G401 (cell line): ENCODE data around the gene DOK6. TPM values are rescaled to one million over a fixed set of nuclear protein-coding genes. Genes with fewer than 3 reads are reported as not detected.
"Not testable (repeated sequence)": the region's sequence is repeated elsewhere in the genome, so short reads cannot be mapped to it uniquely, and the experiment has no call there.

Source experiments
- DNase-seq: peaks from one replicate; pipeline ENCODE4 v3.0.0-alpha.2; 2015; ENCODE audit warnings: low spot score
- in situ Hi-C: cut with HindIII; loops from 2 replicates; pipeline ENCODE4 v1.10.0; 2016; ENCODE audit warnings: low sequenced_read_pairs, mixed read lengths
- total RNA-seq: library from RNA; depleted of rRNA; stranded (reverse); fragments of >200 nt; shearing (Covaris generic); gene quantifications from 2 replicates; pipeline ENCODE4 v1.2.3, GENCODE V29; 2014

Gene DOK6
- total RNA-seq, 1 experiment from 2014 or later = 0.10 TPM

DNA sequence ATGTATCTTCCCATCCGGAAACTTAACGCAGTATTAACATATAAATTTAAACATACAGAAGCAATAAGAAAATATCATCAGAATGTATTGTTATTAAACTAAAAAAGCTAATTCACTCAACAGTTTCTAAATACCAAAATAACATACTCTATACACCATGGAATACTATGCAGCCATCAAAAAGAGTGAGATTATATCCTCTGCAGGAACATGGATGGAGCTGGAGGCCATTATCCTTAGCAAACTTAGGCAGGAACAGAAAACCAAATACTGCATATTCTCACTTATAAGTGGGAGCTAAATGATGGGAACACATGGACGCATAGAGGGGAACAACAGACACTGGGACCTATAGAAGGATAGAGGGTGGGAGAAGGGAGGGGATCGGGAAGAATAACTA lies 419.9 kb downstream of the DOK6 start:
- no peak for DNase-seq
- in situ Hi-C loops = no loop called here

DNA sequence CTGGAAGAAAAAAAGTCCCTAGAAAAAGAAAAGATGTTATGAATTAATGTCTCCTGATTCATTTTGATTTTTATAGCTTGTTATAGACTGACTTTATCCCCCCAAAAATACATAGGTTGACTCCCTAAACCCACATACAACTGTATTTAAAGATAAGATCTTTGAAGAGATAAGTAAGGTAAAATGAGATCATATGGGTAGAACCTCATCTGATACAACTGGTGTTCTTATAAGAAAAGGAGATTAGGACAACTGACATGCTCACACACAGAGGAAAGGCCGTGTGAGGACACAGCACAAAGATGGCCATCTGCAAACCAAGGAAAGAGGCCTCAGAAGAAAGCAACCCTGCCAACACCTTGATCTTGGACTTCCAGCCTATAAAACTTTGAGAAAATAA lies 429.5 kb downstream of the DOK6 start:
- no peak for DNase-seq
- in situ Hi-C loops = no loop called here

DNA sequence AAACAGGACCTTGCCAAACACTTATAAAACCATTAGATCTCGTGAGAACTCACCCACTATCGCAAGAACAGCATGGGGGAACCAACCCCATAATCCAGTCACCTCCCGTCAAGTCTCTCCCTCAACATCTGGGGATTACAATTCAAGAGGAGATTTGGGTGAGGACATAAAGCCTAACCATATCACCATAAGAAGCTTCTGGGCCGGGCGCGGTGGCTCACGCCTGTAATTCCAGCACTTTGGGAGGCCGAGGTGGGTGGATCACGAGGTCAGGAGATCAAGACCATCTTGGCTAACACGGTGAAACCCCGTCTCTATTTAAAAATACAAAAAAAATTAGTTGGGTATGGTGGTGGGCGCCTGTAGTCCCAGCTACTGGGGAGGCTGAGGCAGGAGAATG lies 434.3 kb downstream of the DOK6 start:
- DNase-seq, in situ Hi-C loops: not testable (repeated sequence)

DNA sequence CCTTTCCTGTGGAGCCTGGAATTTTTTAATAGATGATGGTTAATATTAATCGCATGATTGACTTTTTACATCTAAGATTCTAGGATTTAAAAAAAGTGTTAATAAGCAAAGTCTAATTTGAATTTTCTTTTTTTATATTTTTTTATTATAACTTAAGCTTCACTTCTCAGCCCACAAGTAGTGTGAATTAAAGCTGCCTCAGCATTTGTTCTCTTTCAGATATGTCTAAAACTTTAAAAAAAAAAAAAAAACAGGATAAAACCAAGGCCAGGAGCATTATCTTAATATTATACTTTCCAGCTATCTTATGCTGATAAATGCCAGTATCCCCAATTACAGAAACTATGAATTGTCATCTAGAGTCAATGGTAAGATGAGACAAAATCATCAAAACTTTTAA lies 437.3 kb downstream of the DOK6 start:
- in situ Hi-C loops = no loop called here
- DNase-seq = no peak

DNA sequence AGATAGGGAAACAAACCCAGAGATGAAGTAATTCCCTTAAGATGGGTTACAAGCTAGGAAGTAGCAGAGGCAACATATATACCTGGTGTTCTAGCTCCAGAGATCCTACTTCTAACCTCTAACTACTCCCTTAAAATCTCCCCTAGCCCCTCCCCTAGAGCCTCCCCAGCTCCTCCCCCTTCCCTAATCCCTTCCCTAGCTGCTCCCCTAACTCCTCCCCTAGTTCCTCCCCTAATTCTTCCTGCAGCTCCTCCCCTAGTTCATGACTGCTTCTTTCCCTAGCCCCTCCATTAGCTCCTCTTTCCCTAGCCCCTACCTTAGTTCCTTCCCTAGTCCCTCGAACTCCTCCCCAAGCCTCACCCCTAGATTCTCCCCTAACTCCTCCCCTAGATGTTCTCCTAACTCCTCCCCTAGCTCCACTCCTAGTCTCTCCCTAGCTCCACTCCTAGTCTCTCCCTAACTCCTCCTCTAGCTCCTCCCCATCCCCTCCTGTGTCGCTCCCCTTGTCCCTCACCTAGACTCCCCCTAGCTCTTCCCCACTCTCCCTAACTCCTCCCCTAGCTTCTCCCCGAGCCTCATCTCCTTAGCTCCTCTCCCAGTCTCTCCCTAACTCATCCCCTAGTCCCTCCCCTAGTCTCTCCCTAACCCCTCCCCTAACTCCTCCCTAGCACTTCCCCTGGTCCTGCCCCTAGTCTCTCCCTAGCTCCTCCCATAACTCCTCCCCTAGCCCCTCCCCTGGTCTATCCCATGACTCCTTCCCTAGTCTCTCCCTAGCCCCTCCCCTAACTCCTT lies 438.1 kb downstream of the DOK6 start:
- peak; percentile 22 for DNase-seq
- in situ Hi-C loops = no loop called here

DNA sequence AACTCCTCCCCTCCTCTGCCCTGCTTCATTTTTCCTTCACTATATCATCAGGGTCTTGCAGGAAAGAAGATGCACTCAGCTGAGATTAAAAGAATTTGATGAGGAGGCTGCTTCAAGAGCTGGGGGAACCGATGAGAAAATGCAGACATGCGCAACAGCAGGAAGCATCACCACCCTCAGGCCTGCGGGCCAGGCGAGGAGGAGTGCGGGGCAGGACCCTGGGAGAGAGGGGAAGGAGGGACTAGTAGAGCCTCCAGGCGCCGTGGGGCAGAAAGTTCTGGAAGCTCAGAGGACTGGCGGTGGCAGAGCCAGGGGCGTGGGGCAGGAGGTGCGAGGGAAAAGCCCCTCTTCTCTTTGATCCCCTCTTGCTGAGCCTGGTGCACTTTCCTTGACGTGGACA lies 438.8 kb downstream of the DOK6 start:
- in situ Hi-C loops = no loop called here
- peak; percentile 10 for DNase-seq

DNA sequence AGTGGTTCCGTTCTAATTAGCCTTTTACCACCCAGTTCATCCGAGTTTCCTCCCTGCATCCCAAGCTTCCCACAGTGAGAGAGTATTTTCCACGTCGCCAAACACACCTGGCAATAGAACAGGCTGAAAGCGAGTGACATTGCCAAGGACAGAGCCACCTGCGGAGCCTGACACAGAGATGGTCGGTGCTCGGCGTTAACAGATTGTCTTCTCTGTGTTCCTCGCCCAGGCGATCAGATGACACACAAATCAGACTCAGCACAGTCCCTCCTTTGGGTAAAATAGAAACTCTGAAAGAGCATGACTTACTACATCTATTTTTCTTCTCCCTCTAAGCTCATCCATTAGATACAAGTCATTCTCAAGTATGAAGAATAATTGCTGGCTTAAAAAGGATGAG lies 439.3 kb downstream of the DOK6 start:
- in situ Hi-C loops = no loop called here
- DNase-seq = peak; percentile 97

DNA sequence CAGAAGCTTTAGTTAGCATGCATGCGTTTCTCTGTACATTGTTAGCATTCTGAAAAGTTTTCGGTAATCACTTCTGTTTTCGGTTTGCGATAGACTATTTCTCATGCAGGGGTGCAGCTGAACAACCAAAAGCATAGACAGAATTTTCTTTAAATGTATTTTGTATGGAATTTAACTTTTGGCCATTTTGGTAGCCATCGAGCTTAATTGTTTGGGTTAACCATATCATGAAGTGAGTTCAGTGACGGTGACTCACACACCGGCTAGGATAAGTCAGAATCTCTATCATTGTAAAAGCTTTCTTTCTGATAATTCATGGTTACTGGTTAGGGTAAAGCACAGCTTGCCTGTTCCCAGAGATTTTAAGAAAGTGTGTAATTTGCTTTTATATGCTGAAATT lies 439.8 kb downstream of the DOK6 start:
- in situ Hi-C loops = no loop called here
- DNase-seq = no peak

DNA sequence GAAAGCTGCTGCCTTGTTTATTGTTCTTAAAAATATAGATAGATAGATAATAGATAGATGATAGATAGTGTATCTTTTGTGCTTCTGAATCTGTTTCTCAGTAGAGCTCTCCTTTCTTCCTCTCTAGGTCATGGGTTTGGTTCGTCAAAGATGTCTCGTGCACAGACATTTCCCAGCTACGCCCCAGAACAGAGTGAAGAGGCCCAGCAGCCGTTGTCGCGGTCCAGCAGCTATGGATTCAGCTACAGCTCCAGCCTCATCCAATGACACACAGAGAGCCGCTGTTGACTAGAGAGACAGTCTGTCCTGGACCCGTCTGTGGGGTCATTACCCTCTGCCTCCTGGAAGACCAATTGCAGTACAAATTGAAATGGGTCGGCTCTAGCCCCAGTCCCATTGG lies 440.4 kb downstream of the DOK6 start:
- DNase-seq = no peak
- in situ Hi-C loops = no loop called here

DNA sequence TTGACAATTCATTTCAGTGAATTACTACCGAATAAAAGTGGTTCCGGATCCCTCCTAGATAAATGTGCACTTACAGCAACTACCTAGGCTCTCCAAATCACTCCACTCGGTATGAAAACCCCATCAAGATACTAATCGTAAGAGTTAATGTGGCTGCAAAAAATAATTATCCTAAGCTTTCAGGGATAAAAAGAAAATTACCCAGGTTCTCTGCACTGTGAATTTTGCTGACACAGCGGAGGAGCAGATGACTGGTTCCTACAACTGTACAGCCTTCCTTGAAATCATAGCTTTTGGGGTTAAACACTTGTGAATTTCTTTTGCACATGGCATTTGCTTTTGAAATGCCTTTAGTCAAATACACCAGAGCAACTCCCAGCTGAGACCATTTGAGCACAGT lies 442.3 kb downstream of the DOK6 start:
- in situ Hi-C loops = no loop called here

DNA sequence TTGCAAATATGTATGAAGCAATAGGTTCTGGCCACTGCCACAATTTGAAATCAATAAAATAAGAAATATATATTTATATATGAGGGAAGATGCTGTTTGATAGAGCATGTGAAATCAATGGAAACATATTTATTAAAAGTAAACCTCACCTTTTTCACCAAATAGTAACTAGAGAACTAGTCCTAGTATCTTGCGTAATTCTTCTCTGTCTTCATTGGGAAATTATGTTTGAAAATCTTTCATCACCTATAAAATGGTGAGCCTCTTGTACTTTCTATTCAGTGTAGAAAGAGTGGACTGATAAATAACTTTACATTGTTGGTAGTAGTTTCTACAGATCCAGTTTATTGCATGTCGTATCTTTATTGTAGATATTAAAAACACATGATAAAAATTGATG lies 444.0 kb downstream of the DOK6 start:
- in situ Hi-C loops = no loop called here
- DNase-seq = no peak

More for the DNA sequence above, 442.3 kb downstream of the DOK6 start:
- DNase-seq = no peak

DNA sequence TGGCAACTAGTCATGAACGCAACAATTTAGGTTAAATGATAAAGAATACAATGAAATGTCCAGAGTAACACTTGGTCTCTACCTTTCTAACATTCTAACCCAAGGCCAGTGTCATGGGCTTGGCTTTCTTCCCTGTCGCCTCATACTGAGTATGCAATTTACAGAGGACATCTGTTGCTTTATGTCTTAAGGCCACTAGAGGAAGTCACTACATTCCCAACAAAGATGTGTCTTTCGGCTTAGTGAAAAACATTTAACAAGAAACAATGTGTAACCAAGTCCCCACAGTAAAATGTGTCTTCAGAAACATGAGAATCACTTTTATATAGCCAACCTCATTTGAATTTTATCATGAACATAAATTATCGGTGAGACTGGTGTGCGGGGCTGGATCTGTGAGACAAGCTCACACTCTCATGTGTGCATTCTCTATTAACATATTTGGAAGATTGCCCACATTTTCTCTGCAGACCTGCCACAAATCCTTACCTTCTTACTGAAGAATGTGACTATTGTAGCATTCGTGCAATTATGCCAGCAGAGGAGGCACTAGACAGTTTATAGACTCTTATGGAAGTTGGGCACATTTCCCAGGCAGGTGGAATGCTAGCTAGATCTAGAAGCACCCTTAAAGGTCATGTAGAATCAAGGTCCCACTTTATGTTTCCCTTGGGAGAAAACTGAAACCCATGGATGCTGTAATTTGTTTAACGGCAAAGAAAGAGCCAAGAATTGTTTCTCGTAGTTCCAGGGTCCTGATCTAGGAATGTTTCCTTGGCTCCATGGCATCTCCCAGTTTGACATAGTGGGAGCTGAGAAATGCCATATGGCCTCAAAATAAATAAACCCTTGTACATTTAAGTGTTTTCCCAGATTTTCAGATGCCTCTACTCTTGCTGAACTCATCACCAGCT lies 445.2 kb downstream of the DOK6 start:
- DNase-seq = peak; percentile 80
- in situ Hi-C loops = no loop called here

DNA sequence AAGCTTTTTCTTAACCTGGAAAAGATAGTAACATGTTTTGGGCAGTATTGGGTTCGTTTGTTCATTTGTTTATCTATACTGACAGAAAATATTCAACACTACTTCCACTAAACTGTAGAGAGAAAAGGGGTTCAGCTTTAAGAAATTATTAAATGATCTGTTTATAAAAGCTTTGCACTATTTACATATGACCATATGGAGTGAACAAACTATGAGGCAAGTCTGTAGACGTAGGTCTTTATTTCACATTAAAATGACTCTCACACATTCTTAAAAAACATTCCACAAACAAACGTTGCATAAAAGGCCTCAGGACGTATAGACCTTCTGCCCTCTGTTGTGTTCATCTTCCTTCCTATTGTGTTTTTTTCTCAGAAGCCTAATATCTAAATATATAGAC lies 452.4 kb downstream of the DOK6 start:
- in situ Hi-C loops = no loop called here
- DNase-seq = no peak

DNA sequence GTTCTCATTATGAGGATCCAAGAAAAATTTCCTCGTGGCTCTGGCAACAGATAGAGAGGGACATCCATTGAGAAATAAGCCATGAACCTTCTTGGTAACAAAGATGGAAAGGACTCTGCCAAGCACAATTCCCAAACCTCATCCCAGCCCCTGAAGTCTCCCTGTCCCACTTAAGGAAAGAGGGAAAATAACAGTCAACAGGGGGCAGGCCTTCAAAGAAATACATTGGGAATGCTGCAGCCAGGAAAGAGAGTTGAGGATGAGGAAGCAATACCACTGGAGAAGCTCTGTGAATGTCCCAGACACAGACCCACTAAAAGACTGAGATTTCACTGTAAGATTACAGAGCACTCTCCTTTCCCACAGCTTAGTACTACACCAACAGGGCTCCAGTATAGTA lies 453.8 kb downstream of the DOK6 start:
- in situ Hi-C loops = no loop called here
- DNase-seq = no peak

DNA sequence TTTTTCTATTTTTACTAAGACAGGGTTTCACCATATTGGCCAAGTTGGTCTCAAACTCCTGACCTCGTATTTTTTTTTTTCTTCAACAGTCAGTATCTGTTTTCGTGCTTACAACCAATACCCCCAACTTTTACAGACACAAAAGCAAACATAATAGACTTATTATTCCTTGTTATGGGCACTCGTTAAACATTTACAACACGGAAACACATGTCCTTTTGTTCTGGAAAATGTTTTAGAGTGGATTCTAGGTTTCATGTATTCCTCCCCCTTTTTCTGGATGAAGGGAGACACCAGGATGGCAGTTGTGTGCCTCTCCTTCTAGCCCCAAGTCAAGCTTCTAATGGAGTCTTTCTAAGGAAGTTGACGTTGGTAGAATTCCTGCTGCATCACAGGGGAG lies 458.2 kb downstream of the DOK6 start:
- in situ Hi-C loops = no loop called here
- DNase-seq = no peak

DNA sequence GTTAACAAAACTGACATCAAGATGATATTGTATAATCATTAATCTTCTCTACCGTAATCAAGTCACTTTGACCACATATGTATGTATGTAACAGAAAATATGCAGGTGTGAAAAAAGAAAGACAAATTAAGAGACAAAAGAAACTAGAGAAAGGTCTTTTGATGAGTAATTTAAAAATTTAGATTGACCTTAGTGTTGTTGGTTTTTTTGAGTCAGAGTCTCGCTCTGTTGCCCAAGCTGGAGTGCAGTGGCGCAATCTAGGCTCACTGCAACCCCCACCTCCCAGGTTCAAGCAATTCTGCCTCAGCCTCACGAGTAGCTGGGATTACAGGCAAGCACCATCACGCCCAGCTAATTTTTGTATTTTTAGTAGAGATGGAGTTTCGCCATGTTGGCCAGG lies 464.1 kb downstream of the DOK6 start:
- DNase-seq, in situ Hi-C loops: not testable (repeated sequence)

DNA sequence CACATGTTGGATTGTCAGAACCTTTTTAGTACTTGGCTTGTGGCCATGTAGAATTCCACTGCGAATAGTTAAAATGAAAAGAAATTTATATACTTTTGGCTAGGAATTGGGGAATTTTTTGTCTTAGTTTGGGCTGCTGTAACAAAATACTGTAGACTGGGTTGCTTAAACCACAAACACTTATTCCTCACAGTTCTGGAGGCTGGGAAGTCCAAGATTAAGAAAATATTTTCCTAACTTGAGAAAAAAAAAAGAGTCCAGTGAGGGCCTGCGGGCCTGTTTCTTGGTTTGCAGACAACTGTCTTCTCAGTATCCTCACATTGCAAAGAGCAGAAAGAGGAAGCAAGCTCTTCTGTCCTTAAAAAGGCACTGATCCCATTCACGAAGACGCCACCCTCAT lies 465.1 kb downstream of the DOK6 start:
- in situ Hi-C loops = no loop called here
- DNase-seq = no peak

DNA sequence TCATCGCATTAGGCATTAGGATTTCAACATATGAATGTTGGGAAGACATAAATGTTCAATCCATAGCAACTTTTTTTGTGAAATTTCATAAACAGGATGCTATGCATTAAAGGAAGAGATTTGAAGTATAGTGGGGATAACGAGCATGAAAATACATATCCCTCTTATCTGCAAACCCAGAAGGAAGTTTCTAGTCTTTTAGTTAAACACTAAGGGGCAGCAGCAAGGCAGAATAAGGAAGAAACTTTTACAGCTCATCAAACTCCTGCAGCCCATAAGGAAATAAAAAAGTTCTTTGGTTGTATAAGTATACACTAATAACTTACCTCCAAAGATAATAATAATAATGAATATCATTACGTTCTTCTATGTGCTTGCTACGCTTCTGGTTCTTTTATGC lies 465.5 kb downstream of the DOK6 start:
- in situ Hi-C loops = no loop called here

DNA sequence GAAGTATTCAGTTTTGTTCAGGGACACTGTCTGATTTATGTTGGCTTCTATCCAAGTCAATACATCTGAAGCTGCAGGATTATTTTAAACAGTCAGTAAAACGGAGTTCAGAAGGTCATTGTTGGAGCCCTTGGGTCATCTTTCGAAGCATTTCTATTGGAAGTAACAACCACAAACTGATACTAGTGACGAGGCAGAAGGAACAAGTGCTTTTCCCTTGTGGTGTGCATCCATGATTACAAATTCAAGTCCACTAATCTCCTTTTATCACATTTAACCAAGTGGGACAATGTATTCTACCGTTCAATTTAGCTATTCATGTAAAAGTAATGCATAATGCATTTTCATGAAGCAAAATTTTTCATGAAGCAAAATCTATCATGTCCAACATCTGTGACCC lies 470.0 kb downstream of the DOK6 start:
- no peak for DNase-seq
- in situ Hi-C loops = no loop called here

More for the DNA sequence above, 465.5 kb downstream of the DOK6 start:
- DNase-seq = no peak

DNA sequence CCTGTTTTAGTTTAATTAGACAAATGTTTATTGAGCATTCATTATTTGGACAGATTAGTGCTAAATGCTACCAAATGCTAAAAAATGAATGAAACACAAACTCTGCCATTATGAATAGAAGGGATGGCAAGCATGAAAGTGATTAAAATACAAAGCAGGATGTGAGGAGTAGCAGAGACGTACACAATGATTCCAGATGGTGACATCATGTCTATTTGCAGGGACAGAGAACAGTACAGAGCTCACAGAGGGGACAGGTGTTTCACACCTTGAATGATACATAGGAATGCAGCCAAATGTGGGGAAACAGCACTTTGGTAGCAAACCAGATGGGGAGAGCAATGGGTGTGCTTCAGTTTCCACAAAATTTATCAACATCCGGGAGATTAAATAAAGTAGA lies 470.7 kb downstream of the DOK6 start:
- DNase-seq = no peak
- in situ Hi-C loops = no loop called here
